ENCODE results near the gene TCF25.

GRCh38 chr16:89954462-89954861, 81.1 kb downstream of the TCF25 start:
- no peak for TF ChIP-seq CTCF (IDR thresholded peaks at IDR 0.05)
- no peak for TF ChIP-seq POLR2A (IDR thresholded peaks at IDR 0.05)
- TF ChIP-seq POLR2AphosphoS5 (IDR thresholded peaks at IDR 0.05) = no peak
